WTC11 (cell line): ENCODE results near the gene ADAMTS15. TPM values are rescaled to one million over a fixed set of nuclear protein-coding genes. Genes with fewer than 3 reads are reported as not detected.

Source experiments
- ATAC-seq: fragments of 200-7000 bp; cut with Tn5 transposase; 2 replicates; pipeline ENCODE4 v1.10.0; 2021; ENCODE audit warnings: mild to moderate bottlenecking, moderate library complexity
- CTCF ChIA-PET: fragments of 300-600 bp; sonication (Branson Sonifier 250); formaldehyde crosslinking; loops from one replicate; lab custom pipeline; 2021; ENCODE audit warnings: antibody characterized with exemption; lab: Charles Lee
- POLR2A ChIA-PET: fragments of 350-600 bp; sonication (Branson Sonifier 250); formaldehyde crosslinking; loops from one replicate; lab custom pipeline; 2021; ENCODE audit warnings: antibody characterized with exemption; lab: Charles Lee
- DNase-seq: peaks from one replicate; pipeline ENCODE4 v3.0.0; 2021; ENCODE audit warnings: low spot score
- H3K27ac Mint-ChIP-seq: 2 replicates; pipeline ENCODE4 v1.8.0; 2021; ENCODE audit warnings: mixed read lengths
- H3K27me3 Mint-ChIP-seq: 2 replicates; pipeline ENCODE4 v1.8.0; 2021; ENCODE audit warnings: low read depth, mild to moderate bottlenecking, moderate library complexity, mixed read lengths
- H3K36me3 Mint-ChIP-seq: 2 replicates; pipeline ENCODE4 v1.8.0; 2021; ENCODE audit warnings: mixed read lengths
- H3K4me1 Mint-ChIP-seq: 2 replicates; pipeline ENCODE4 v1.8.0; 2022; ENCODE audit warnings: mixed read lengths
- H3K4me3 Mint-ChIP-seq: 2 replicates; pipeline ENCODE4 v1.8.0; 2021; ENCODE audit warnings: mild to moderate bottlenecking, moderate library complexity, mixed read lengths
- H3K9me3 Mint-ChIP-seq: 2 replicates; pipeline ENCODE4 v1.8.0; 2021; ENCODE audit warnings: mixed read lengths
- ATF2 ChIP-seq: sonication (generic); formaldehyde crosslinking; IDR thresholded peaks from 2 replicates; pipeline ENCODE4 v1.8.1; 2022; ENCODE audit warnings: low read depth, missing genetic modification reagents, borderline replicate concordance
- ATF3 ChIP-seq: sonication (generic); formaldehyde crosslinking; conservative IDR thresholded peaks from 2 replicates; pipeline ENCODE4 v1.8.1; 2022; ENCODE audit warnings: mild to moderate bottlenecking, missing genetic modification reagents
- CREM ChIP-seq: sonication (generic); formaldehyde crosslinking; IDR thresholded peaks from 2 replicates; pipeline ENCODE4 v1.8.1; 2022; ENCODE audit warnings: mild to moderate bottlenecking, missing genetic modification reagents, moderate library complexity
- GRHL2 ChIP-seq: fragments of 250-450 bp; sonication (Bioruptor Pico); IDR thresholded peaks from 2 replicates; pipeline ENCODE4 v1.8.0; 2022; ENCODE audit warnings: mild to moderate bottlenecking, moderate library complexity; ENCODE audit not compliant: insufficient replicate concordance, severe bottlenecking
- HMGA2 ChIP-seq: fragments of 250-450 bp; sonication (Bioruptor Pico); IDR thresholded peaks from 2 replicates; pipeline ENCODE4 v1.4.0; 2021; ENCODE audit warnings: mild to moderate bottlenecking, moderate library complexity
- IRF1 ChIP-seq: sonication (generic); formaldehyde crosslinking; IDR thresholded peaks from 2 replicates; pipeline ENCODE4 v1.8.0; 2023; ENCODE audit warnings: missing genetic modification reagents
- MYBL2 ChIP-seq: sonication (generic); formaldehyde crosslinking; IDR thresholded peaks from 2 replicates; pipeline ENCODE4 v1.8.1; 2023; ENCODE audit warnings: mild to moderate bottlenecking, moderate library complexity, missing genetic modification reagents
- NFATC4 ChIP-seq: fragments of 250-450 bp; sonication (Bioruptor Pico); IDR thresholded peaks from 2 replicates; pipeline ENCODE4 v1.9.0; 2021; ENCODE audit warnings: mild to moderate bottlenecking
- NR3C1 ChIP-seq: sonication (generic); formaldehyde crosslinking; conservative IDR thresholded peaks from 2 replicates; pipeline ENCODE4 v1.8.1; 2023; ENCODE audit warnings: low read depth, mild to moderate bottlenecking, missing genetic modification reagents
- OVOL2 ChIP-seq: fragments of 250-450 bp; sonication (Bioruptor Pico); IDR thresholded peaks from 2 replicates; pipeline ENCODE4 v1.9.0; 2021; ENCODE audit warnings: mild to moderate bottlenecking, borderline replicate concordance
- PRDM15 ChIP-seq: sonication (generic); formaldehyde crosslinking; IDR thresholded peaks from 2 replicates; pipeline ENCODE4 v1.8.0; 2022; ENCODE audit warnings: missing genetic modification reagents
- SMAD3 ChIP-seq: sonication (generic); formaldehyde crosslinking; IDR thresholded peaks from 2 replicates; pipeline ENCODE4 v1.8.0; 2022; ENCODE audit warnings: missing genetic modification reagents, mild to moderate bottlenecking, borderline replicate concordance
- SMAD4 ChIP-seq: sonication (generic); formaldehyde crosslinking; IDR thresholded peaks from 2 replicates; pipeline ENCODE4 v1.8.0; 2022; ENCODE audit warnings: mild to moderate bottlenecking, missing genetic modification reagents
- TEAD1 ChIP-seq: sonication (generic); formaldehyde crosslinking; IDR thresholded peaks from 2 replicates; pipeline ENCODE4 v1.8.0; 2022; ENCODE audit warnings: mild to moderate bottlenecking, missing genetic modification reagents
- ZMAT4 ChIP-seq: fragments of 250-450 bp; sonication (Bioruptor Pico); IDR thresholded peaks from 2 replicates; pipeline ENCODE4 v1.9.0; 2021; ENCODE audit warnings: mild to moderate bottlenecking
- ZNF138 ChIP-seq: sonication (generic); formaldehyde crosslinking; conservative IDR thresholded peaks from 2 replicates; pipeline ENCODE4 v1.8.1; 2022; ENCODE audit warnings: mild to moderate bottlenecking, moderate library complexity, missing genetic modification reagents
- ZNF219 ChIP-seq: sonication (generic); formaldehyde crosslinking; IDR thresholded peaks from 2 replicates; pipeline ENCODE4 v1.8.0; 2023; ENCODE audit warnings: missing genetic modification reagents, mild to moderate bottlenecking, borderline replicate concordance
- ZNF317 ChIP-seq: sonication (generic); formaldehyde crosslinking; IDR thresholded peaks from 2 replicates; pipeline ENCODE4 v1.8.1; 2023; ENCODE audit warnings: low read depth, mild to moderate bottlenecking, moderate library complexity, missing genetic modification reagents, borderline replicate concordance
- ZNF512 ChIP-seq: sonication (generic); formaldehyde crosslinking; IDR thresholded peaks from 2 replicates; pipeline ENCODE4 v1.8.1; 2022; ENCODE audit warnings: missing genetic modification reagents, borderline replicate concordance
- total RNA-seq: library from RNA; stranded (reverse); gene quantifications from 3 replicates; pipeline ENCODE4 v1.2.3, GENCODE V29; 2021

The ADAMTS15 gene
- total RNA-seq, 1 experiment from 2014 or later: 3.7 TPM

GRCh38 chr11:130513132-130513531, 64.7 kb downstream of the ADAMTS15 start:
- H3K27me3 Mint-ChIP-seq: peaks cover 2% of the 10 kb centered on the region; the same call in 1 of the 2 replicates
- DNase-seq: no peak
- H3K36me3 Mint-ChIP-seq: peaks cover 6% of the 10 kb centered on the region
- ChIA-PET POLR2A (no interaction called here), CTCF (interaction anchor here (1.4 kb wide), 1 partner anchor 63 kb away, joined by 3 read pairs; no protein-coding TSS in a partner anchor)
- no peak overlapping the region for H3K27ac Mint-ChIP-seq
- ATAC-seq: no peak
- peaks cover 35% of the 10 kb centered on the region for H3K4me1 Mint-ChIP-seq
- no peak for TF ChIP-seq PRDM15
- TF ChIP-seq ZNF219: no peak
- no peak for TF ChIP-seq ZMAT4 (CRISPR knock-in tag)
- no peak for TF ChIP-seq SMAD3 (CRISPR knock-in tag)
- TF ChIP-seq ZNF317 (CRISPR knock-in tag): no peak
- TF ChIP-seq GRHL2 (CRISPR knock-in tag): no peak
- TF ChIP-seq SMAD4: no peak
- no peak for TF ChIP-seq TEAD1 (CRISPR knock-in tag)
- no peak for TF ChIP-seq HMGA2 (CRISPR knock-in tag)
- H3K4me3 Mint-ChIP-seq: no peak overlapping the region
- H3K9me3 Mint-ChIP-seq: peaks cover 10% of the 10 kb centered on the region

GRCh38 chr11:130514316-130514715, 65.9 kb downstream of the ADAMTS15 start:
- POLR2A ChIA-PET: no interaction called here

GRCh38 chr11:130514851-130515250, 66.4 kb downstream of the ADAMTS15 start:
- TF ChIP-seq CREM (CRISPR knock-in tag) (no peak), ZNF512 (CRISPR knock-in tag) (no peak), IRF1 (no peak)
- ChIA-PET CTCF (interaction anchor here (1.2 to 1.9 kb wide), 3 partner anchors 51 to 347 kb away, joined by 3 to 5 read pairs (median 4); no protein-coding TSS in a partner anchor), POLR2A (no interaction called here)
- Mint-ChIP-seq H3K36me3 (no peaks in the 10 kb centered on the region), H3K4me3 (no peak overlapping the region), H3K27ac (no peak overlapping the region), H3K4me1 (peaks cover 27% of the 10 kb centered on the region), H3K27me3 (no peaks in the 10 kb centered on the region), H3K9me3 (peaks cover 8% of the 10 kb centered on the region; the same call in 1 of the 2 replicates)
- DNase-seq (no peak), ATAC-seq (no peak)

More at GRCh38 chr11:130514316-130514715, 65.9 kb downstream of the ADAMTS15 start:
- Mint-ChIP-seq H3K27me3 (no peaks in the 10 kb centered on the region), H3K36me3 (no peaks in the 10 kb centered on the region), H3K4me3 (no peak overlapping the region), H3K9me3 (peaks cover 8% of the 10 kb centered on the region; the same call in 1 of the 2 replicates), H3K4me1 (peaks cover 27% of the 10 kb centered on the region), H3K27ac (no peak overlapping the region)
- CTCF ChIA-PET: interaction anchor here (1.2 kb wide), 1 partner anchor 80 kb away, joined by 4 read pairs; no protein-coding TSS in a partner anchor
- ATAC-seq (no peak), DNase-seq (no peak)
- TF ChIP-seq ZNF138 (no peak), TEAD1 (CRISPR knock-in tag) (no peak), OVOL2 (CRISPR knock-in tag) (no peak), ATF2 (CRISPR knock-in tag) (no peak), ATF3 (no peak), MYBL2 (no peak), NFATC4 (CRISPR knock-in tag) (no peak), NR3C1 (CRISPR knock-in tag) (no peak)
